HG03064 (cell line): ENCODE measurements around the gene IMMP2L.

Experiments used
- ATAC-seq: cut with Tn5 transposase; IDR thresholded peaks from one replicate; pipeline ENCODE4 v1.9.1; 2021; ENCODE audit warnings: low read depth; ENCODE audit not compliant: unreplicated experiment

Gene IMMP2L

GRCh38 chr7:111183321-111183720, 379.0 kb downstream of the IMMP2L start:
- no peak for ATAC-seq

GRCh38 chr7:111180338-111180737, 382.0 kb downstream of the IMMP2L start:
- no peak for ATAC-seq

GRCh38 chr7:111175908-111176441, 386.3 kb downstream of the IMMP2L start:
- ATAC-seq, result no peak

GRCh38 chr7:111174510-111174909, 387.8 kb downstream of the IMMP2L start:
- no peak for ATAC-seq

- ATAC-seq, result no peak
These were observed 388.3 kb downstream of the IMMP2L start for GRCh38 chr7:111173990-111174389.

- ATAC-seq, result no peak
These were observed 388.8 kb downstream of the IMMP2L start for GRCh38 chr7:111173528-111173927.

- ATAC-seq, result no peak
These were observed 389.6 kb downstream of the IMMP2L start for GRCh38 chr7:111172564-111173257.

GRCh38 chr7:111168182-111168581, 394.1 kb downstream of the IMMP2L start:
- ATAC-seq, result no peak

- no peak for ATAC-seq
These were observed 397.9 kb downstream of the IMMP2L start for GRCh38 chr7:111164442-111164841.

GRCh38 chr7:111162692-111163091, 399.6 kb downstream of the IMMP2L start:
- ATAC-seq, result no peak

- ATAC-seq, result no peak
These were observed 402.0 kb downstream of the IMMP2L start for GRCh38 chr7:111160297-111160696.

GRCh38 chr7:111159426-111159825, 402.9 kb downstream of the IMMP2L start:
- ATAC-seq, result no peak

GRCh38 chr7:111150709-111151108, 411.6 kb downstream of the IMMP2L start:
- no peak for ATAC-seq

GRCh38 chr7:111147708-111148533, 414.4 kb downstream of the IMMP2L start:
- no peak for ATAC-seq

GRCh38 chr7:111146136-111146535, 416.2 kb downstream of the IMMP2L start:
- ATAC-seq, result no peak

- no peak for ATAC-seq
These were observed 416.8 kb downstream of the IMMP2L start for GRCh38 chr7:111145472-111145871.

- ATAC-seq, result no peak
These were observed 422.0 kb downstream of the IMMP2L start for GRCh38 chr7:111140091-111140865.

GRCh38 chr7:111138586-111138985, 423.7 kb downstream of the IMMP2L start:
- no peak for ATAC-seq

GRCh38 chr7:111138193-111138569, 424.1 kb downstream of the IMMP2L start:
- ATAC-seq, result peak; percentile 98

- peak; percentile 71 for ATAC-seq
These were observed 424.7 kb downstream of the IMMP2L start for GRCh38 chr7:111137296-111138192.
